Retinal pigment epithelial cell (primary cell): ENCODE results near the gene RPS14.

Experiments
- DNase-seq: peaks from one replicate; pipeline ENCODE4 v3.0.0-alpha.2; 2010; ENCODE audit warnings: low read depth
- H3K4me3 ChIP-seq: 2 replicates; pipeline ENCODE4 v1.5.1; 2011; ENCODE audit warnings: mild to moderate bottlenecking, low read length, control low read depth, moderate library complexity
- CTCF ChIP-seq: conservative IDR thresholded peaks from 2 replicates; pipeline ENCODE4 v1.5.1; 2011; ENCODE audit warnings: low read depth, low read length, control low read depth, inconsistent platforms

The RPS14 gene

GRCh38 chr5:150488519-150489359 is 39.2 kb upstream of the RPS14 start:
- DNase-seq, result no peak
- TF ChIP-seq CTCF, result no peak
- peak overlapping the region; percentile 5 for H3K4me3 ChIP-seq

- TF ChIP-seq CTCF, result peak; percentile 41
- no peak for DNase-seq
- H3K4me3 ChIP-seq, result peak overlapping the region; percentile 80
Observed at GRCh38 chr5:150487199-150488061, 37.9 kb upstream of the RPS14 start.

- no peak for DNase-seq
- no peak for TF ChIP-seq CTCF
- H3K4me3 ChIP-seq, result peak overlapping the region; percentile 80
Observed at GRCh38 chr5:150486402-150487198, 37.1 kb upstream of the RPS14 start.

GRCh38 chr5:150485693-150486401 is 36.3 kb upstream of the RPS14 start:
- no peak for DNase-seq
- peak overlapping the region; percentile 80 for H3K4me3 ChIP-seq
- TF ChIP-seq CTCF, result no peak

GRCh38 chr5:150484964-150485692 is 35.6 kb upstream of the RPS14 start:
- no peak for DNase-seq
- TF ChIP-seq CTCF, result no peak
- peak overlapping the region; percentile 80 for H3K4me3 ChIP-seq

GRCh38 chr5:150481972-150482406 is 32.5 kb upstream of the RPS14 start:
- no peak for TF ChIP-seq CTCF
- no peak for DNase-seq
- H3K4me3 ChIP-seq, result no peak overlapping the region
